HEK293 (cell line): ENCODE data around the gene MSMP.
A peak's percentile ranks its signal among the peaks of the same experiment; 100 is the strongest.

Experiments
- KLF10 ChIP-seq: fragments of 450-650 bp; IDR thresholded peaks from 2 replicates; pipeline ENCODE4 v1.5.1; 2018; ENCODE audit warnings: missing biosample characterization, mild to moderate bottlenecking, missing genetic modification characterization
- YY1 ChIP-seq: fragments of 450-650 bp; formaldehyde crosslinking; IDR thresholded peaks from 2 replicates; pipeline ENCODE4 v1.5.1; 2018; ENCODE audit warnings: missing biosample characterization, missing genetic modification characterization
- ZNF423 ChIP-seq: fragments of 450-650 bp; formaldehyde crosslinking; IDR thresholded peaks from 2 replicates; pipeline ENCODE4 v1.5.1; 2016; ENCODE audit warnings: missing biosample characterization, missing genetic modification characterization
- ZNF621 ChIP-seq: fragments of 450-650 bp; formaldehyde crosslinking; IDR thresholded peaks from 2 replicates; pipeline ENCODE4 v1.5.1; 2017; ENCODE audit warnings: missing biosample characterization, missing genetic modification characterization
- ZSCAN18 ChIP-seq: fragments of 450-650 bp; formaldehyde crosslinking; IDR thresholded peaks from 2 replicates; pipeline ENCODE4 v1.5.1; 2016; ENCODE audit warnings: missing biosample characterization, missing genetic modification characterization
- TF ChIP-seq, protein P1 (sequence below): fragments of 450-650 bp; formaldehyde crosslinking; IDR thresholded peaks from 2 replicates; pipeline ENCODE4 v1.5.1; 2016; ENCODE audit warnings: missing biosample characterization, missing genetic modification characterization
- TF ChIP-seq, protein P2 (sequence below): fragments of 450-650 bp; formaldehyde crosslinking; IDR thresholded peaks from 2 replicates; pipeline ENCODE4 v1.5.1; 2016; ENCODE audit warnings: missing biosample characterization, missing genetic modification characterization
- TF ChIP-seq, protein P3 (sequence below): fragments of 450-650 bp; formaldehyde crosslinking; IDR thresholded peaks from 2 replicates; pipeline ENCODE4 v1.5.1; 2016; ENCODE audit warnings: missing biosample characterization, missing genetic modification characterization
- TF ChIP-seq, protein P4 (sequence below): fragments of 450-650 bp; formaldehyde crosslinking; IDR thresholded peaks from 2 replicates; pipeline ENCODE4 v1.5.1; 2016; ENCODE audit warnings: missing biosample characterization, missing genetic modification characterization

DNA sequence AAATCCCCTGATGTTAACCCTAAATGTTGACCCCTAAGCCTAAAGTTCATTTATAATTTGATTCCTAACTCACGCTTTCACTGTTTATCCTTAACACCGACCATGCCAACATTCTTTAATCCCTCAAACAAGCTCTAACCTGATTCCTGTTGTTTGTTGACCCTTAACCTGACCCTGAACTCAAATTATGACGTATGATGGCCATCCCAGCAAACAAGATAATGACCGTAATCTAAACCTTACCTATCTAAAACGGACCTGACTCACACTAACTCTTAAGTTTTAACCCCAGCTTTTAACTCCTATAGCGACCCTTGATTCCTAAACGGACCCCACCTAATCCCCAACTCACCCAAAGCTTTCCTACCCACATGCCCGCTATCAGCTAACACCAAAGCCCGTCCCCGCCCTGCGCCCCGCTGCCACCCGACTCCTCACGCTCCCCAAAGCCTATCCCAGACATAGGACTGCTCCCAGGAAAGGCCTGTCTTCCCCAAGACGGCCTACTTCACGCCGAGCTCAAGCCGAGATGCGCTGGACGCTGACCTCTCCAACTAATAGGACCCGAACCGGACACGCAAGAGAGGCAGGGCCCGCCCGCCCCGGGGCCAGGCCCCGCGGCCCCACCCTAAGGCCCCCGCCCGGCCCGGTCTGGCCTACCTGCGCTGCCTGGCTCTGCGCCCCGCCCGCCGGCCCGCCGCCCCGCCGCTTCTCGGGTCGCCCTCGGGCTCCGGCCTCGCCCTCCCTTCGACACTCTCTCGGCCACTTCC is 22.5 kb downstream of the MSMP start:
- TF ChIP-seq KLF10 (tag by site-specific recombination) (no peak), ZSCAN18 (tag by site-specific recombination) (no peak), ZNF621 (tag by site-specific recombination) (no peak), YY1 (tag by site-specific recombination) (no peak), ZNF423 (tag by site-specific recombination) (no peak)
- TF ChIP-seq, protein P1, sequence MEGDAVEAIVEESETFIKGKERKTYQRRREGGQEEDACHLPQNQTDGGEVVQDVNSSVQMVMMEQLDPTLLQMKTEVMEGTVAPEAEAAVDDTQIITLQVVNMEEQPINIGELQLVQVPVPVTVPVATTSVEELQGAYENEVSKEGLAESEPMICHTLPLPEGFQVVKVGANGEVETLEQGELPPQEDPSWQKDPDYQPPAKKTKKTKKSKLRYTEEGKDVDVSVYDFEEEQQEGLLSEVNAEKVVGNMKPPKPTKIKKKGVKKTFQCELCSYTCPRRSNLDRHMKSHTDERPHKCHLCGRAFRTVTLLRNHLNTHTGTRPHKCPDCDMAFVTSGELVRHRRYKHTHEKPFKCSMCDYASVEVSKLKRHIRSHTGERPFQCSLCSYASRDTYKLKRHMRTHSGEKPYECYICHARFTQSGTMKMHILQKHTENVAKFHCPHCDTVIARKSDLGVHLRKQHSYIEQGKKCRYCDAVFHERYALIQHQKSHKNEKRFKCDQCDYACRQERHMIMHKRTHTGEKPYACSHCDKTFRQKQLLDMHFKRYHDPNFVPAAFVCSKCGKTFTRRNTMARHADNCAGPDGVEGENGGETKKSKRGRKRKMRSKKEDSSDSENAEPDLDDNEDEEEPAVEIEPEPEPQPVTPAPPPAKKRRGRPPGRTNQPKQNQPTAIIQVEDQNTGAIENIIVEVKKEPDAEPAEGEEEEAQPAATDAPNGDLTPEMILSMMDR (tag by site-specific recombination): no peak
- TF ChIP-seq, protein P2, sequence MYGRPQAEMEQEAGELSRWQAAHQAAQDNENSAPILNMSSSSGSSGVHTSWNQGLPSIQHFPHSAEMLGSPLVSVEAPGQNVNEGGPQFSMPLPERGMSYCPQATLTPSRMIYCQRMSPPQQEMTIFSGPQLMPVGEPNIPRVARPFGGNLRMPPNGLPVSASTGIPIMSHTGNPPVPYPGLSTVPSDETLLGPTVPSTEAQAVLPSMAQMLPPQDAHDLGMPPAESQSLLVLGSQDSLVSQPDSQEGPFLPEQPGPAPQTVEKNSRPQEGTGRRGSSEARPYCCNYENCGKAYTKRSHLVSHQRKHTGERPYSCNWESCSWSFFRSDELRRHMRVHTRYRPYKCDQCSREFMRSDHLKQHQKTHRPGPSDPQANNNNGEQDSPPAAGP (tag by site-specific recombination): peak; percentile 52
- TF ChIP-seq, protein P3, sequence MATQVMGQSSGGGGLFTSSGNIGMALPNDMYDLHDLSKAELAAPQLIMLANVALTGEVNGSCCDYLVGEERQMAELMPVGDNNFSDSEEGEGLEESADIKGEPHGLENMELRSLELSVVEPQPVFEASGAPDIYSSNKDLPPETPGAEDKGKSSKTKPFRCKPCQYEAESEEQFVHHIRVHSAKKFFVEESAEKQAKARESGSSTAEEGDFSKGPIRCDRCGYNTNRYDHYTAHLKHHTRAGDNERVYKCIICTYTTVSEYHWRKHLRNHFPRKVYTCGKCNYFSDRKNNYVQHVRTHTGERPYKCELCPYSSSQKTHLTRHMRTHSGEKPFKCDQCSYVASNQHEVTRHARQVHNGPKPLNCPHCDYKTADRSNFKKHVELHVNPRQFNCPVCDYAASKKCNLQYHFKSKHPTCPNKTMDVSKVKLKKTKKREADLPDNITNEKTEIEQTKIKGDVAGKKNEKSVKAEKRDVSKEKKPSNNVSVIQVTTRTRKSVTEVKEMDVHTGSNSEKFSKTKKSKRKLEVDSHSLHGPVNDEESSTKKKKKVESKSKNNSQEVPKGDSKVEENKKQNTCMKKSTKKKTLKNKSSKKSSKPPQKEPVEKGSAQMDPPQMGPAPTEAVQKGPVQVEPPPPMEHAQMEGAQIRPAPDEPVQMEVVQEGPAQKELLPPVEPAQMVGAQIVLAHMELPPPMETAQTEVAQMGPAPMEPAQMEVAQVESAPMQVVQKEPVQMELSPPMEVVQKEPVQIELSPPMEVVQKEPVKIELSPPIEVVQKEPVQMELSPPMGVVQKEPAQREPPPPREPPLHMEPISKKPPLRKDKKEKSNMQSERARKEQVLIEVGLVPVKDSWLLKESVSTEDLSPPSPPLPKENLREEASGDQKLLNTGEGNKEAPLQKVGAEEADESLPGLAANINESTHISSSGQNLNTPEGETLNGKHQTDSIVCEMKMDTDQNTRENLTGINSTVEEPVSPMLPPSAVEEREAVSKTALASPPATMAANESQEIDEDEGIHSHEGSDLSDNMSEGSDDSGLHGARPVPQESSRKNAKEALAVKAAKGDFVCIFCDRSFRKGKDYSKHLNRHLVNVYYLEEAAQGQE: no peak
- TF ChIP-seq, protein P4, sequence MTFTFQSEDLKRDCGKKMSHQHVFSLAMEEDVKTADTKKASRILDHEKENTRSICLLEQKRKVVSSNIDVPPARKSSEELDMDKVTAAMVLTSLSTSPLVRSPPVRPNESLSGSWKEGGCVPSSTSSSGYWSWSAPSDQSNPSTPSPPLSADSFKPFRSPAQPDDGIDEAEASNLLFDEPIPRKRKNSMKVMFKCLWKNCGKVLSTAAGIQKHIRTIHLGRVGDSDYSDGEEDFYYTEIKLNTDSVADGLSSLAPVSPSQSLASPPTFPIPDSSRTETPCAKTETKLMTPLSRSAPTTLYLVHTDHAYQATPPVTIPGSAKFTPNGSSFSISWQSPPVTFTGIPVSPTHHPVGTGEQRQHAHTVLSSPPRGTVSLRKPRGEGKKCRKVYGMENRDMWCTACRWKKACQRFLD (tag by site-specific recombination): no peak
